Stimulated activated naive CD4-positive, alpha-beta T cell treated with Interleukin-2 at 50 U/mL for 16 hours (primary cell): ENCODE results near the gene DGKQ.
"Not testable (repeated sequence)": the region's sequence is repeated elsewhere in the genome, so short reads cannot be mapped to it uniquely, and the experiment has no call there.

Experiments
- DNase-seq: peaks from one replicate; lab custom pipeline; 2025; lab: John Stamatoyannopoulos, UW

The DGKQ gene

DNA sequence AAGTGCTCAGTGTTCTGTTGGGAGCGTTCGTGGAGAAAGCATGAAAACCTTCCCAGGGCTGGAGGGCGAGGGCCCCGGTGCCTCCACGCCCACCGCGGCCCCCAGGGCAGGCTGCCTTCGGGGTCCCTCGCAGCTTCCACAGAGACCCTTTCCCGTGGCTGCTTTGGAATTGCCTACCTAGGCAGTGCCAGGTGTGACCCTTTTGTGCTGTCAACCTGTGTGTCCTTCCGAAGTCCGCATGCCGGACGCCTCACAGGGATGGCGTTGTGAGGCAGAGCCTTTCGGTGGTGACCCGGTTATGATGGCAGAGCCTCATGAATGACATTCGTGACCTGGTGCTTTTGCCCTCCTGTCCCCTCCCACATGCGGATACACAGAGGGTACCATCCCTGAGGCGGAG, 23.7 kb downstream of the DGKQ start:
- DNase-seq = no peak

DNA sequence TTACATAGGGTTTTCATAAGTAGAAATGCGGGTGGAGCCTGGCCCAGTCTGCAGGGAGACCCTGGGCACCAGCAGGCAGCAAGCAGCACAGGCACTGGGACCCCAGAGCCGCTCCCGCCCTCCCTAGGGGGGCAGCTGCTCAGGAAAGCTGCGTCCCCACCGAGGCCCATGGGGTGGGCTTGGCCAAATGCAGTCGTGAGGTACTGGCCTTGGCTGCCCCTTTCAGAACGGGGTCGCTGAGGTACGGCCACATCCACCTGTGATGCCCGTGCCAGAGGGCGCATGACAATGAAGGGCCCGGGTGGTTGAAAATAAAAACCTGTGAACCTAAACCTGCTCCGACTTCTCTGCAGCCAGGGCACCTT, 24.5 kb downstream of the DGKQ start:
- DNase-seq = no peak

DNA sequence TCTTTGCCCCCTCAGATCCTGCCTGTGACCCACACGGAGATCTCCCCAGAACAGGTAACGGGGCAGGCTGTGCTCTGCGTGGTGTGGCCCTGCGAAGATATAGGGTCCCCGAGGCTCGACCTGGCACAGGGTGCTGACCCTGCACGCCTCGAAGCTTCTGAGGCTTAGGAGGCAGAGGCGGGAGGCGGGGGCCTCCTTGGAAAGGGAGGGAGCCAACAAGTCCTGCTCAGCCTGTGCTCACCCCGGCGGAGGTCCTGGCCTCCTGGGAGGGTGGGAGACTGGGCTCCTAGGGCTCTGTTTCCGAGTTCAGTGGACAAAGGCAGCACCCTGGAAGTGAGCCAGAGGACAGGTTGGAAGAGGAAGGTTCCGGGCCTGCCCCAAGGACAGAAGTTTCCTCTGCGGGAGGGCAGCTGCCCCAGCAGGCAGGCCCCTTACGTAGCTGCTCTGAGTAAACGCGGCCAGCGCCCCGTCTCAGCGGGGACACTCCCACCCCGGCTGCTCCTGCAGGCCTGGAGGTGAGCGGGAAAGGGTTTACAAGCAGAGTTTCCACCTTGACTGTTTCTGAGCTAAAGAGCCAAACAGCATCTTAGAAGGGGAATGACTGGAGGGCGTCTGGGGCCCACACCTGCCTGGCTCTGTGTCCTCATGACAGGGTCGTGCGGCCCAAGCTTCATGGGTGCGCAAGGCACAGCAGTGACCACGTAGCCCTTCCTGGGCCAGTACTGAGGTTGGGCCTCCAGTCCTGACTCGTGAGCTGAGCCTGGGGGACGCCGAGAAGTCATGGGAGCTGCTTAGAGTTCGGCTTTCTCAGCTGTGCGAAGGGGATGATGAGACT, 25.1 kb downstream of the DGKQ start:
- no peak for DNase-seq

DNA sequence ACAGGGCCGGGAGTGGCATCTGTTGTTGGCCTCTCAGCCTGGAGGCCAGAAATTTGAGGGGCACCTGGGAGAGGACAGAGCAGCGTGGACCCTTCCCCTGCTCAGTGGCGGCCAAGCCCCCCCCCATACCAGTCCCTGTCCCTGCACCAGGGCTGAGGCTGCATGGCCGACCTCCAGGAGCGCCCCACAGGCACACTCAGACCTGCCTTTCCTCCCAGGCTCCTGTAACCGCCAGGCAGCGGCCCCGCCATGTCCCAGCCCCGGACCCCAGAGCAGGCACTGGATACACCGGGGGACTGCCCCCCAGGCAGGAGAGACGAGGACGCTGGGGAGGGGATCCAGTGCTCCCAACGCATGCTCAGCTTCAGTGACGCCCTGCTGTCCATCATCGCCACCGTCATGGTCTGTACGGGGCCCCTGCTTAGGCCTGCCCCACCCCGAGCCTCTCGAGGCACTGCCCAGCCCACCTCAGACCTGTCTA, 25.8 kb downstream of the DGKQ start:
- no peak for DNase-seq

DNA sequence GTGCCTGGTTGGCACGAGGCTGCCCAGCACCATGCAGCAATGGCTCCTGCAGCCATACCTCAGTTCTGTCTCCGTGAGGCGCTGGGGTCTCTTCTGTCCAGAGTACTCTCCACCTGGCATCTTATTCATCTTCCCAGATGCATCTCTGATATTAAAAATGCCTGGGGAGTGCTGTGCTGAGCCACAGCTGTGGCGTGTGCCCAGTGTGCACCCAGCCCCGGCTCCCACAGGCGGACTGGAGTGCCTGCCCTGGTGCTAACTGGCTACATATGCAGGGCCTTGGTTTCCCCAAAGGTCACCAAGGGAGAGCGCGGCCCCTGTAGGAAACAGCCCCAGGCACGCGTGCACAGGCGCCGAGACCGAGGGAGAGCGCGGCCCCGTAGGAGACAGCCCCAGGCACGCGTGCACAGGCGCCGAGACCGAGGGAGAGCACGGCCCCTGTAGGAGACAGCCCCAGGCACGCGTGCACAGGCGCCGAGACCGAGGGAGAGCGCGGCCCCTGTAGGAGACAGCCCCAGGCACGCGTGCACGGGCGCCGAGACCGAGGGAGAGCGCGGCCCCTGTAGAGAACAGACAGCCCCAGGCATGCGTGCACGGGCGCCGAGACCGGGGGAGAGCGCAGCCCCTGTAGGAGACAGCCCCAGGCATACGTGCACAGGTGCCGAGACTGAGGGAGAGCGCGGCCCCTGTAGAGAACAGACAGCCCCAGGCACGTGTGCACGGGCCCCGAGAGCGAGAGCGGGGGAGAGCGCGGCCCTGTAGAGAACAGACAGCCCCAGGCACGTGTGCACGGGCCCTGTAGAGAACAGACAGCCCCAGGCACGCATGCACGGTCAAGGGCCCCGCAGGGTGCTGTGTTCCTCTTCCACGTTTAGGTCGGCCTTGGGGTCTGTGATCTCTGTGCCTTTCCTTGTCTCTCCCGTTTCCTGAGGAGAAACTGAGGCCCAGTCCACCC, 26.6 kb downstream of the DGKQ start:
- DNase-seq = no peak

DNA sequence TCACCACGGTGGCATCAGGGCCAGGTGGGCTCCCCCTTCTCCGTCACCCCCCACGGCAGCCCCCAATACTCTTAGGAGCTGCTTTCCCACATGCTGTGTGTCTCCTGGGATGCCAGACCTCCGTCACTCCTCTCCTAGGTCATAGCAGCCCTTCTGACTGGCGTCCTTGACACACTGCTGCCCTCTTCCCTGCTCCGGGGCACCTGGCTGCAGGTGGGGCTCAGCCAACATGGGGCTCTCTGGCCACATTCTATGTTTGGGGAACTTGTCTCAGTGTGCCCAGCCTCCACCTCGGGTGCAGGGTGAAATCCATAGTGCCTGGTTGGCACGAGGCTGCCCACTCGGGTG, 27.3 kb downstream of the DGKQ start:
- DNase-seq = no peak

DNA sequence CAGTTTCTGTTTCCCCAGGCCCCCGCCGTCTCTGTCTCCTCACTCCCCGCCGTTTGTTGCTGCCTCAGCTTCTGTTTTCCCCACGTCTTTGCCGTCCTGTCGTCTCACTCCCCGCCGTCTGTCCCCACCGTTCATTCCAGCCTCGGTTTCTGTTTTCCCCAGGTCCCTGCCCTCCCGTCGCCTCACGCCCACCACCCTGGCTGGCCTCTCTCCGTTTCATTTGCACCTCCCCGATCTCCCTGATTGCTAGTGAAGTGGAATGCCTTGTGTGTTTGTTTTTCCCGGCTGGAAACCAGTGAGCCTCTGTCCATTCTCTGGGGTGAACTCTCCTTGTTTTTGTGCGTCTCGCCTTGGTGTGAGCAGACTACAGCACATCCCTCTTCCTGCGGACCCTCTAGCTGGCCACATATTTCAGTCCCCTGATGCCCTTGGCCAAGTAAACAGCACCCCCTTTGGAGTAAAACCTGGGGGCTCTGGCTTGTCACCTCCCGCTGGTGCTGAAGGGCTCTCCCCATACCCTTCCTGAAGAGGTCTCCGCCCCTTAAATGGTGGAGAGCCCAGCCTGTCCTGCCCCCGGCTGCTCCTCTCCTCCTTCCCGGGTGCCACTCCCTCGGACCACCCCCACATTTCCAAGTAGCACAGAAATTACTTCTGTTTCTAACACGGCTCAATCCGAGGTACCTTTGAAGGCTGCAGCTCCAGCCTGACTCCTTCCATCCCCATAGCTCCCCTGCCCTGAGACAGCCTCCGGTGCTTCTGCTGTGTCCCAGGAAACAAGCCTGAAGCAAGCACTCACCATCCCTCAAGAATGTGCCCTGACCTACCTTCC, 27.9 kb downstream of the DGKQ start:
- no peak for DNase-seq

DNA sequence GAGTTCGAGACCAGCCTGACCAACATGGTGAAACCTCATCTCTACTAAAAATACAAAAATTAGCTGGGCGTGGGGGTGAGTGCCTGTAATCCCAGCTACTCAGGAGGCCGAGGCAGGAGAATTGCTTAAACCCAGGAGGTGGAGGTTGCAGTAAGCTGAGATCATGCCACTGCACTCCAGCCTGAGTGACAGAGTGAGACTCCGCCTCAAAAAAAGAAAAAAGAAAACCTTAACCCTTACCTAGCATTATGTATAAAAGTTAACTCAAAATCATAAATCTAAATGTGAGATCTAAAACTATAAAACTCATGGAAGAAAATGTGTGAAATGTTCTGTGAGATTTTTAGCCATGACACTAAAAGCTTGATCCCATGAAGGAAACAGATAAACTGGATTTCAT, 33.9 kb downstream of the DGKQ start:
- DNase-seq = not testable (repeated sequence)

DNA sequence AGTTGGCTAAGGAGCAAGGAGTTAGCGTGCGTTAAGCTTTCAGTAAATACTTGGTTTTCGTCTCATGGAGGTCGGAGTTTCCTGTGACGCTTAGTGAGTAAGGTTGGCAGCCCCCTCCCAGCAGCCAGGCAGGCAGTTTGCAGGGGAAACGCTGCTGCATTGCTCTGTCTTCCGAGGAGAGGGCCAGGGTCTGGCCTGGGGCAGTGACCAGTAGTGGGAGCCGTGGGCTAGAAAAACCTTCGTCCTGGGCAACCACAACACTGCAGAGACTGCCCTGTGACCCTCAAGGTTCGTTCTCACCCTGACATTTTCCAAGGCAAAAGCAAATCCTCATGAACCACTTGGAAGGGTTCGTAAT, 40.7 kb downstream of the DGKQ start:
- no peak for DNase-seq

DNA sequence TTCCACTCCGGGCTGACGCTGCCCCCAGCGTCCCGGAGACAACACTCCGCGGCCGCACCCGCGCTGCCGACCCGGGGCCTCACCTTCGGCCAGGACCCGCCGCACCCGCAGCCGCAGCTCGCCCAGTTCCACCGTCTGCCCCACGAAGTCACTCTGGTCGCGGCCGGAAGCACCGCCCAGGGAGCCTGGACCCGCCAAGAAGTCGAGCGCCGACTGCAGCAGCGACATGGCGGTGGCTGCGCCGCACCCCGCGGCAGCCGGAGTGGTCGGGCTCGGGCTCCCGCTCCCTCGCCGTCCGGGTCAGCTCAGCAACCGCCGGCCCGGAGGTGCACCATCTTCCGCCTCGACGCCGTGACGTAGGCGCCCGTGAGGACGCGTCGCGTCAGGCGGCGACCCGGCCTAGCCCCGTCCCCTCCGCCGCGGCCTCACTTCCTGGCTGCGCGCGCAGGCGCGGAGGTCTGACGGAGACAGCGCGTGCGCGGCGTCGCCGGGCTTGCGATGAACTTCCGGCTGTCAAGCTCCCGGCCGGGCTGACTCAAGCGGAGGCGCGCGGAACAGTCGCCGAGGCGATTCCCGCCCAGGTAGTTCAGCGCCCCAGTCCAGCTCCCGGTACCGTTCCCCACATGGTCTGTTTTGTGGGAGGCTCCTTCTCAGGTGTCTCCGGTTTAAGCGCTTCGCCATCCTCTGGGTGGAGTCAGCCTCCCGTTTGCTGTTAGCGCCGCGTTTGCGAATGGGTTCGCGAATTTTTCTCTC, 41.2 kb downstream of the DGKQ start, which contains the start of the genes GAK and TMEM175:
Gene GAK, minus strand, starts transcription at position 357 of the 753 bp plus-strand sequence. Its CDS starts 129 bp downstream, at position 228.
Gene TMEM175, plus strand, starts transcription at position 501 of the 753 bp plus-strand sequence. CDS start 15,280 bp downstream, outside the sequence.
- DNase-seq = peak; percentile 92

DNA sequence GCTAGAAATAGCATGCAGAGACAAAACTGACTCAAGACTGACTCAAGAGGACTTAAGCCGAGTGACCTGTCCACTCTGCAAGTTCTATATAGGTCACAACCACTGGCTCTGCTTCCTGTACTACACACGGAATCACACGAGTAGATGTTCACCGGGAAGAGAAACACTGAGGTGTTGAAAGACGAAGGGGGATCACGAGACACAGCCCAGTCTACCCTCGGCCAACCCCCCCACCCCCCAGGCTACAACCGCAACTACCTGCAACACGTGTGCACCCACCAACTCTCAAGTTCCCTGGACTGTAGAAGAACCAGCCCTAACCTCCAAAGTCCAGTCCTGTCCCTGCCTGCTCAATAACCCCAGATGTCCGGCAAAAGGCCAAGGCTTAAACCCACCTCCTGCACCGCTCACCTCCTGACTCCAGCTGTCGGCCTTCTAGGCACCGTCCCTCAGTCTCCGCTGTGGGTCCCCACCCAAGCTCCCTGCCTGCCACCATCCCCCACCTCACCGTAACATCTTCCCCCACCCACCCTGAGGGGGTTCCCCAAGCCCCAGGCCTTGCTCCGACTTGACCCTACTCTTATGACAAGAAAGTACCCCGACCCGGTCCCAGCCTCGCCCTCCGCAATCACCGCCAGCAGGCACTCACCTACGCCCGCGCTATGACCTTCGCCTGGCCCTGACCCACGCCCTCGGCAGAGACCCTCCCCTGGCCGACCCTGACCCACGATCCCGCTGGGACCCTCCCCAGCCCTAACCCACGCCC, 42.0 kb downstream of the DGKQ start:
- DNase-seq = peak; percentile 8

DNA sequence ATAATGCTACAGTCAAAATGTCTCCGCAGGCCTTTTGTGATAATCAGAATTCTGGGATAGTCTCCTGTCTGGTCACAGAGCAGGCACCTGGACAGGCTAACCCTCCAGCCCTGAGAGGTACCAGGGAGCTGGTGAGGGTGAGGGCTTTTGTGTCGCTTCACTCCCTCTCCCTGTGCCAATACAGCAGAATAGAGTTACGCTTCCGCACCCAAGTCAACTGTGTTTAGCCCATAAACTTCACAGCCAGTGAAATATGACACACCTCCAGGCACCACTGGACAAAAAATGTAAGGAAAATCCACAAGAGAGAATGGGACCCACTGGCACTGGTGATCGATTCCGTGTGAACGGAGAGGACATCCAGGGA, 42.6 kb downstream of the DGKQ start:
- DNase-seq = no peak

DNA sequence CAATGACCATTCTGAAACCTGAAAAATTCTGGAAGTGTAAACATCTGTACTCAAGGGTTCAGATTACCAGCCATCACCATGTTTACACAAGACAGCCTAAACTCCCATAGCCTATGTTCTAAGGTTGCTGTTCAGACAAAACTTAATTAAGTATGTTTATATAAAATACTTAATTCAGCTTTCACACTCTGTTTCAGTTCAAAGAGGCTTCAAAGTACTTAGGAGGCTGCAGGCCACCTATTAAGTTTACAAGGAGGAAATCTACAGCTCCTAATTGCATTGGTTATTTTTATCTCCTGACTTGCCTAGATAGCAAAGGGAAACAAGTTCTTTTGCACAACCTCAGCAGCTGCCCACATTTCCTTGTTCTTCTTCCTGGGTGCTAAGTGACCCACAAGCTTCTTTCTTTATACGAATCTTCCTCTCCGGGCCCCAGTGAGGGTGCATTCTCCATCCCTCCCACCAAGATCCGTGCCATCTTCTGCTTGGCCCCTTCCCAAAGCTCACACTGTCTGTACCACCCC, 43.3 kb downstream of the DGKQ start:
- DNase-seq = no peak

DNA sequence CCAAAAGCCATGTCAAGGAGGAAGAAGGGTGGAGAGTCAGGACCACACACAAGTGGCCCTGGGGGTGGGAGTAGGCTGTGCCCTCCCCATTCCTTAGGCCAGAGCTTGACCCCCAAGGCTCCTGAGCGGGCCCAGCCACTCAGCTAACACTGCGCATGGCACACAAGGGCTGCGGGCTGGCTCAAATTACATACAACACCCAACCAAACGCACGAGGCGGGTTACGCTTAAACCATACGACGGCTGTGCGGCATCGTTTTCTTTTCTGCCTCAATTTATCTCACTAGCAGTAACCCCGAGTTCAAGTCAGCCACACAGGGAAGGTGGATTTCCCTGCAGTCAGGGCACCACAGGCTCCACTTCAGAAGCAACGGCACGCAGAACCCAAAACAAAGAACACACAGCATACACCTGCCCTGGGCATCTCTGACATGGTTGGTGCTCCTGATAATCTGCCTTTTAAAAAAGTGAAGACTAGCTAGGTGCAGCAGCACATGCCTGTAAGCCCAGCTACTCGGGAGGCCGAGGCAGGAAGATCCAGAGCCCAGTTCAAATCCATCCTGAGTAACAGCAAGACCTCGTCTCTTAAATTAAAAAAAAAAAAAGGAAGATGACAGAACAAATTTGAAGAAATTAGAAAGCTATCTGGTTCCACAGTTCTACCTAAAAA, 44.1 kb downstream of the DGKQ start:
- no peak for DNase-seq

DNA sequence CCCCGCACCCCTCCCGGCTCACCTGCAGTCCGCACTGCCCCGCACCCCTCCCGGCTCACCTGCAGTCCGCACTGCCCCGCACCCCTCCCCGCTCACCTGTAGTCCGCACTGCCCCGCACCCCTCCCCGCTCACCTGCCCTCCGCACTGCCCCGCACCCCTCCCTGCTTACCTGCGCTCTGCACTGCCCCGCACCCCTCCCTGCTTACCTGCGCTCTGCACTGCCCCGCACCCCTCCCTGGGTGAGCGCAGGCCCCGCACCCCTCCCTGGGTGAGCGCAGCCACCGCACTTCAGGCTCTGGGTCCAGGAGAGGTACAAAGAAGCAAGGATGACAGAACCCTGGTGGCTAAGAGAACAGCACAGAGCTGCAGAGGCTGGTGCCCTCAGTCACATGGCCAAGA, 45.8 kb downstream of the DGKQ start:
- DNase-seq = not testable (repeated sequence)

DNA sequence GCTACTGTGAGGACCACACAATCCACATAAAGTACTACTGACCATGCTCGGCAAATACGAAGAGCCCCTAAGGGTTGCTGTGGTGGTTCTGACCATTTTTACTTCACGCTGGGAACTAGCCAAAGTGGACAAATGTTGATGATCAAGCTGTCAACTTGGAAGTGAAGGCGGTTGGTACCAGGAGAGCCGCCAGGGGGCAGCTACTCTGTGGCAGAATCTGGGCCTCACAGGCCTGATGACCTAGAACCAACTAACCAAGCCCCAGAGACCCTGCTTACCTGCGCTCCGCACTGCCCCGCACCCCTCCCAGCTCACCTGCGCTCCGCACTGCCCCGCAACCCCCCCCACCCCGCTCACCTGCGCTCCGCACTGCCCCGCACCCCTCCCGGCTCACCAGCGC, 46.8 kb downstream of the DGKQ start:
- DNase-seq = no peak

DNA sequence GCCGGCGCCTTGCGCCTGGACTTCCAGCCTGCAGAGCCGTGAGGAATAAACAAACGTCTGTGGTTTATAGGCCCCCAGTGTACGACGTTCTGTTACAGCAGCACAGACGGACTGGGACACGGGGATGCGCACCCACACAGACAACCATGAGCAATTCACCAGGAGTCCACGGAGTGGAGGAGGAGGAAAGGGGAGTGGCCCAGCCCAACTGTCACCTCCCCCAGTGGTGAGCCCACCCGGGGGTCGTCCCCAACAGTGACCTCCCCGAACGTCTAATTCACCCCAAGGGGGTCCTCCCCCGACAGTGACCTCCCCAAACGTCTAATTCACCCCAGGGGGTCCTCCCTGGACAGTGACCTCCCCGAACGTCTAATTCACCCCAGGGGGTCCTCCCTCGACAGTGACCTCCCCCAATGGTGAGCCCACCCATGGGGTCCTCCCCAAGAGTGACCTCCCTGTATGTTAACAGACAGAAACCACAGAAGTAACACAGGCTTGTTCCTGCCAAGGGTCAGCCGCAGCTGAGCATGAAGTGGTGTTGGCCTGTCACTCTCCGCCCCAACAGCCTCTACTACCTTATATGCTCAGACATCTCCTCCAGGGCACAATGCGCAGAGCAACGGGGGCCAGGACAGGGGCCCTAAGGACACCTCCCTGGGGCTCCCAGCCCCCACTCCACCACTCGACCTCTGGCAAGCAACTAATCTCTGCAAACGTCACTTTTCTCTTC, 47.4 kb downstream of the DGKQ start:
- no peak for DNase-seq

DNA sequence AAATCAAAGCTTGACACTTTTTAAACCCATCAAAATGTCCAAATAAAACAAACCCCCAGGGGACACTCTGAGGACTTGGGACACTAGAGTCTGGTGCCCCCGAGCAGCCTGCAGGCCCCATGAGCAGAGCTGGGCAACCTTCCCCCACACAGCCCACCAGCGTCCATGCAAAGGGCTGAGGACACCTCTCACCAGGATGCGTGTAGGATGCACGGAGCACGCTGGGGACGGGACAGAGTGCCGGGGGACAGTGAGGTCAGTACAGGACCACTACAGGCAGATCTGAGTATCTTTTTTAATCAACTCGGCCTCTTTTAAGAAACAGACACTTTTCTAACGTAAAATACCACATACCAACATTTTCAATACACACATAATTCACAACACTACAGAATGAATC, 48.2 kb downstream of the DGKQ start:
- no peak for DNase-seq
